Neural progenitor cell (in vitro differentiated cells): ENCODE data around the gene NUDT19. TPM values are rescaled to one million over a fixed set of nuclear protein-coding genes. Genes with fewer than 3 reads are reported as not detected.

Source experiments
- DNase-seq: peaks from one replicate; pipeline ENCODE4 v3.0.0-alpha.2; 2016; ENCODE audit warnings: low spot score
- H2AFZ ChIP-seq: fragments of 200-600 bp; sonication (generic); replicated peaks from 2 replicates; pipeline ENCODE4 v1.6.1; 2016; ENCODE audit warnings: antibody characterized with exemption
- H3F3A ChIP-seq: fragments of 200-600 bp; sonication (generic); 2 replicates; pipeline ENCODE4 v1.6.1; 2016; ENCODE audit warnings: antibody characterized with exemption, low read depth
- H3K27ac ChIP-seq: fragments of 200-600 bp; sonication (generic); 2 replicates; pipeline ENCODE4 v1.5.1; 2016; ENCODE audit warnings: mild to moderate bottlenecking
- H3K27me3 ChIP-seq: fragments of 200-600 bp; sonication (generic); 2 replicates; pipeline ENCODE4 v1.6.1; 2016; ENCODE audit warnings: mild to moderate bottlenecking, moderate library complexity
- H3K36me3 ChIP-seq: fragments of 200-600 bp; sonication (generic); 2 replicates; pipeline ENCODE4 v1.5.1; 2016
- H3K4me1 ChIP-seq: fragments of 200-600 bp; sonication (generic); 2 replicates; pipeline ENCODE4 v1.6.1; 2016; ENCODE audit warnings: mixed run types
- H3K4me2 ChIP-seq: fragments of 200-600 bp; sonication (generic); 2 replicates; pipeline ENCODE4 v1.6.1; 2016
- H3K4me3 ChIP-seq: fragments of 200-600 bp; sonication (generic); 2 replicates; pipeline ENCODE4 v1.5.1; 2016
- H3K79me2 ChIP-seq: fragments of 200-600 bp; sonication (generic); 2 replicates; pipeline ENCODE4 v1.6.1; 2016; ENCODE audit warnings: low read depth
- H3K9ac ChIP-seq: fragments of 200-600 bp; sonication (generic); 2 replicates; pipeline ENCODE4 v1.6.1; 2016
- H3K9me3 ChIP-seq: fragments of 200-600 bp; sonication (generic); 2 replicates; pipeline ENCODE4 v1.5.1; 2016; ENCODE audit warnings: low read depth
- H4K20me1 ChIP-seq: fragments of 200-600 bp; sonication (generic); 2 replicates; pipeline ENCODE4 v1.6.1; 2016; ENCODE audit warnings: low read depth
- H3K27ac Mint-ChIP-seq: 3 replicates; pipeline ENCODE4 v1.8.0; 2021; ENCODE audit warnings: mixed read lengths
- H3K27me3 Mint-ChIP-seq: 2 replicates; pipeline ENCODE4 v1.8.0; 2022; ENCODE audit warnings: low read depth, mild to moderate bottlenecking, inconsistent platforms, moderate library complexity, mixed read lengths; ENCODE audit not compliant: insufficient read depth
- H3K36me3 Mint-ChIP-seq: 3 replicates; pipeline ENCODE4 v1.8.0; 2021; ENCODE audit warnings: mixed read lengths
- H3K4me1 Mint-ChIP-seq: 3 replicates; pipeline ENCODE4 v1.8.0; 2021; ENCODE audit warnings: mixed read lengths
- H3K4me3 Mint-ChIP-seq: 3 replicates; pipeline ENCODE4 v1.8.0; 2021; ENCODE audit warnings: mild to moderate bottlenecking, moderate library complexity, mixed read lengths
- H3K9me3 Mint-ChIP-seq: 3 replicates; pipeline ENCODE4 v1.8.0; 2020; ENCODE audit warnings: mixed read lengths
- EZH2 ChIP-seq: fragments of 200-600 bp; sonication (generic); IDR thresholded peaks from 2 replicates; pipeline ENCODE4 v1.6.1; 2017; ENCODE audit warnings: antibody characterized with exemption, mild to moderate bottlenecking, moderate library complexity
- EZH2phosphoT487 ChIP-seq: fragments of 200-600 bp; sonication (generic); IDR thresholded peaks from 2 replicates; pipeline ENCODE4 v1.6.1; 2017; ENCODE audit warnings: antibody characterized with exemption
- total RNA-seq: library from RNA; depleted of rRNA; stranded (reverse); fragments of >200 nt; gene quantifications from 2 replicates; pipeline ENCODE4 v1.2.3, GENCODE V29; 2015; ENCODE audit warnings: low replicate concordance
- TF ChIP-seq, protein P1 (sequence below): fragments of 200-600 bp; sonication (generic); IDR thresholded peaks from 2 replicates; pipeline ENCODE4 v1.5.1; 2017; ENCODE audit warnings: antibody characterized with exemption, mild to moderate bottlenecking

Gene NUDT19
- total RNA-seq, 1 donor from 2014 or later = 4.4 TPM

DNA sequence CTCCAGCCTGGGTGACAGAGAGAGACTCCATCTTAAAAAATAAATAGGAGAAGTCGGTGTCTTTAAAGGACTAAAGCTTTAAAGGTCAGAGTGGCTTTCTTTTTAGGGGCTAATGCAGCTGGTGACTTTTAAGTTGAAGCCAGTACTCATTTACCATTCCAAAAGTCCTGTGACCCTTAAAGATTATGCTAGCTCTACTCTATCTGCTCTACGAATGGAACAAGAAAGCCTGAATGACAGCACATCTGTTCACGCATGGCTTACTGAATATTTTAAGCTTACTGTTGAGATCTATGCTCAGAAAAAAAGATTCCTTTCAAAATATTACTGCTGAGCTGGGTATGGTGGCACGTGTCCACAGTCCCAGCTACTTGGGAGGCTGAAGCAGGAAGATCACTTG, 44.3 kb downstream of the NUDT19 start:
- H3K27me3 Mint-ChIP-seq = peaks cover 11% of the 10 kb centered on the region
- Histone ChIP-seq H3K79me2 (no peaks in the 10 kb centered on the region), H3K4me2 (no peak overlapping the region), H3K36me3 (no peaks in the 10 kb centered on the region), H3F3A (no peaks in the 10 kb centered on the region), H3K27me3 (peaks cover 4% of the 10 kb centered on the region), H3K27ac (no peak overlapping the region), H3K9ac (no peak overlapping the region), H3K4me3 (no peak overlapping the region), H4K20me1 (no peaks in the 10 kb centered on the region), H3K4me1 (no peaks in the 10 kb centered on the region), H3K9me3 (no peaks in the 10 kb centered on the region), H2AFZ (no peak overlapping the region)
- DNase-seq = no peak
- no peak overlapping the region for H3K4me3 Mint-ChIP-seq
- peaks cover 8% of the 10 kb centered on the region for H3K4me1 Mint-ChIP-seq
- TF ChIP-seq, protein P1, sequence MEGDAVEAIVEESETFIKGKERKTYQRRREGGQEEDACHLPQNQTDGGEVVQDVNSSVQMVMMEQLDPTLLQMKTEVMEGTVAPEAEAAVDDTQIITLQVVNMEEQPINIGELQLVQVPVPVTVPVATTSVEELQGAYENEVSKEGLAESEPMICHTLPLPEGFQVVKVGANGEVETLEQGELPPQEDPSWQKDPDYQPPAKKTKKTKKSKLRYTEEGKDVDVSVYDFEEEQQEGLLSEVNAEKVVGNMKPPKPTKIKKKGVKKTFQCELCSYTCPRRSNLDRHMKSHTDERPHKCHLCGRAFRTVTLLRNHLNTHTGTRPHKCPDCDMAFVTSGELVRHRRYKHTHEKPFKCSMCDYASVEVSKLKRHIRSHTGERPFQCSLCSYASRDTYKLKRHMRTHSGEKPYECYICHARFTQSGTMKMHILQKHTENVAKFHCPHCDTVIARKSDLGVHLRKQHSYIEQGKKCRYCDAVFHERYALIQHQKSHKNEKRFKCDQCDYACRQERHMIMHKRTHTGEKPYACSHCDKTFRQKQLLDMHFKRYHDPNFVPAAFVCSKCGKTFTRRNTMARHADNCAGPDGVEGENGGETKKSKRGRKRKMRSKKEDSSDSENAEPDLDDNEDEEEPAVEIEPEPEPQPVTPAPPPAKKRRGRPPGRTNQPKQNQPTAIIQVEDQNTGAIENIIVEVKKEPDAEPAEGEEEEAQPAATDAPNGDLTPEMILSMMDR = no peak
- TF ChIP-seq EZH2phosphoT487 (no peak), EZH2 (no peak)
- no peak overlapping the region for H3K27ac Mint-ChIP-seq
- H3K9me3 Mint-ChIP-seq = no peaks in the 10 kb centered on the region
- H3K36me3 Mint-ChIP-seq = no peaks in the 10 kb centered on the region

DNA sequence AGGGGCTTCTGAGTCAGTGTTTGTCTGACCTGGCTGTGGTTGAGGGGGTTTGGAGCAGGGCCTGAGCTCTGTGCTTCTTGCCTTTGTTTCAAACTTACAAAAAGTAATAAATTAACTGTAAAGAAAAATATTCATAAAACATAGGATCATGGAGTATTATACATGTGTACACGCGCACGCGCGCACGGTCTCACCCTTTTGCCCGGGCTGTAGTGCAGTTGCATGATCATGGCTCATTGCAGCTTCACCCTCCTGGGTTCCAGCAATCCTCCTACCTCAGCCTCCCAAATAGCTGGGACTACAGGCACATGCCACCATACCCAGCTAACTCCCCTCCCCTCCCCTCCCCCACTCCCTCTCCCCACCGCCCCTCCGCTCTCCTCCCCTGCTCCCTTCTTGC, 51.4 kb downstream of the NUDT19 start:
- H3K79me2 ChIP-seq = no peaks in the 10 kb centered on the region
- no peaks in the 10 kb centered on the region for H3K4me1 ChIP-seq
- Mint-ChIP-seq H3K36me3 (no peaks in the 10 kb centered on the region), H3K27me3 (peaks cover 8% of the 10 kb centered on the region), H3K9me3 (no peaks in the 10 kb centered on the region), H3K4me3 (no peak overlapping the region), H3K4me1 (peaks cover 5% of the 10 kb centered on the region), H3K27ac (no peak overlapping the region)
- H3K9me3 ChIP-seq = no peaks in the 10 kb centered on the region
- no peaks in the 10 kb centered on the region for H3F3A ChIP-seq
- no peak for DNase-seq
- no peak overlapping the region for H3K27ac ChIP-seq
- no peaks in the 10 kb centered on the region for H3K36me3 ChIP-seq
- H4K20me1 ChIP-seq = no peaks in the 10 kb centered on the region
- H3K9ac ChIP-seq = no peak overlapping the region
- no peak overlapping the region for H2AFZ ChIP-seq
- peaks cover 4% of the 10 kb centered on the region for H3K27me3 ChIP-seq
- TF ChIP-seq EZH2 (no peak), EZH2phosphoT487 (no peak)
- TF ChIP-seq, protein P1 = no peak
- H3K4me2 ChIP-seq = no peak overlapping the region
- H3K4me3 ChIP-seq = no peak overlapping the region

DNA sequence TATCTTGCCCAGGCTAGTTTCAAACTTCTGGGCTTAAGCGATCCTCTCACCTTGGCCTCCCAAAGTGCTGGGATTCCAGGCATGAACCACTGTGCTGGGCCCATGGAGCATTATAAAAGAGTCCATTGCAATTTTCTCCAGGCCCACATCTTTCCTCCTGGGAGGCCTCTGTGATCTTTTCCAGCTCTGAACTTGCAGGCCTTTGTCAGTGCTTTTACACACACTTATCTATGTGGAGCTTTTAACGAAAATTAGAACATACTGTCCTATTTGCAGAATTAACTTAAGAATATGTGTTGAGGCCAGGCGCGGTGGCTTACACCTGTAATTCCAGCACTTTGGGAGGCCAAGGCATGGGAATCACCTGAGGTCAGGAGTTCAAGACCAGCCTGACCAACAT, 51.8 kb downstream of the NUDT19 start:
- H3K27me3 Mint-ChIP-seq = peaks cover 8% of the 10 kb centered on the region
- H3K27ac ChIP-seq = no peak overlapping the region
- no peak overlapping the region for H2AFZ ChIP-seq
- peaks cover 1% of the 10 kb centered on the region for H3K4me1 ChIP-seq
- no peaks in the 10 kb centered on the region for H3K79me2 ChIP-seq
- peaks cover 4% of the 10 kb centered on the region for H3K27me3 ChIP-seq
- no peak overlapping the region for H3K9ac ChIP-seq
- H3K4me3 Mint-ChIP-seq = no peak overlapping the region
- H3K9me3 Mint-ChIP-seq = no peaks in the 10 kb centered on the region
- H3K27ac Mint-ChIP-seq = no peak overlapping the region
- DNase-seq = no peak
- H4K20me1 ChIP-seq = no peaks in the 10 kb centered on the region
- H3F3A ChIP-seq = no peaks in the 10 kb centered on the region
- no peaks in the 10 kb centered on the region for H3K36me3 Mint-ChIP-seq
- TF ChIP-seq EZH2phosphoT487 (no peak), EZH2 (no peak)
- TF ChIP-seq, protein P1 = no peak
- no peak overlapping the region for H3K4me2 ChIP-seq
- H3K36me3 ChIP-seq = no peaks in the 10 kb centered on the region
- no peak overlapping the region for H3K4me3 ChIP-seq
- H3K4me1 Mint-ChIP-seq = peaks cover 8% of the 10 kb centered on the region
- no peaks in the 10 kb centered on the region for H3K9me3 ChIP-seq
